RKO (cell line): ENCODE measurements around the gene NCR2.

Experiments used
- DNase-seq: peaks from one replicate; pipeline ENCODE4 v3.0.0-alpha.2; 2016; ENCODE audit warnings: low spot score

Gene NCR2

DNA sequence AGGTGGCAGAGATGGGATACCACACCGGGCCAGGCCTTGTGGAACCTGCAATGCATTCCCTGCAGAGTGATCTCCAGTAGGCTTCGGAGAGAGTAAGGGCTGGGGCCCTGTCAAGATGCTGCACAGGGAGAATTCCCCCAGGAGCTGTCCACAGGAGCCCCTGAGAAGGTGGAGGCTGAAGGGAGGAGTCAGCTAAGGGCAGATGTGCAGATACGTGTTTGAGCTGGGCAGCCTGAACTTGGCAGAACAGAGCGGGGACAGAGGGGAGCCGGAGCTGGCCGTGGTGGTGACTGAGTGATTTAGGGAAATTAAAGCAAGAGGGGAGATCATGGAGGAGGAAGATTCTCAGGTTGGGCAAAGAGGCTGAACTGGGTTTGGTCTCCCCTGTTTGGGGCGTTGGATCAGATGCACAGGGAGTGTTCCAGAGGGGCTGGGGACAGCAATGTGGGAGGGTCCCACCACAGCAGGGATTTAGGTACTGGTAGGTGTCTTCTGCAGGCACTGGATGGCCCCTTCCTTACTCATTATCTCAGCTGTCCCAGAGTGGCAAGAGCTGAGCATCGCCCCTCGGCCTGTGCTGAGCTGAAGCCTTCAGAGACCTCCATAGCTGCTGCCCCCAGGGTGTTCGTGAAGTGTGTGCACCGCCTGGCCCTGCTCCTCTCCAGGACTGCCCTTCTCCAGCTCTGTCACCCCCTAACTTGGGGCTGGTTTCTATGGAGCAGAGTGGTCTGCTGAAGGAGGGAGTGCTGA lies 3.8 kb upstream of the NCR2 start:
- no peak for DNase-seq

DNA sequence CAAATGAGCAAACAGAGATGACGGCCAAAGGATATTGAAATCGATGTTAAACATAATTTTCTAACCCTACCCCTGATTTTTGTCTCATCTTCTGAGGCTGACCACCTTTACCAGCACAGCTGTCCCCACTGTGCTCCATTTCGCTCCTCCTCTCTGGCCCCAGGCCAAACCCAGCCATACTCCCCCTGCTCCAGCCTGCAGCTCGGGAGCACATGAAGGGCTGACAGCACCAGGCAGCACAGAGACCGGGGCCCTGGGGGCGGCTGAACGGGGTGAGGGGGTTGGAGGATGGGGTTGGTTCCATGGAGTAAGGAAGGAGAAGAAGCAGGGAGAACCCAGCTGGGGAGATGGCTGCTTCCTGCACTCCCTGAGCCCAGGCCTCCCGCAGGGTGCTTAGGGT lies 3.2 kb upstream of the NCR2 start:
- no peak for DNase-seq

DNA sequence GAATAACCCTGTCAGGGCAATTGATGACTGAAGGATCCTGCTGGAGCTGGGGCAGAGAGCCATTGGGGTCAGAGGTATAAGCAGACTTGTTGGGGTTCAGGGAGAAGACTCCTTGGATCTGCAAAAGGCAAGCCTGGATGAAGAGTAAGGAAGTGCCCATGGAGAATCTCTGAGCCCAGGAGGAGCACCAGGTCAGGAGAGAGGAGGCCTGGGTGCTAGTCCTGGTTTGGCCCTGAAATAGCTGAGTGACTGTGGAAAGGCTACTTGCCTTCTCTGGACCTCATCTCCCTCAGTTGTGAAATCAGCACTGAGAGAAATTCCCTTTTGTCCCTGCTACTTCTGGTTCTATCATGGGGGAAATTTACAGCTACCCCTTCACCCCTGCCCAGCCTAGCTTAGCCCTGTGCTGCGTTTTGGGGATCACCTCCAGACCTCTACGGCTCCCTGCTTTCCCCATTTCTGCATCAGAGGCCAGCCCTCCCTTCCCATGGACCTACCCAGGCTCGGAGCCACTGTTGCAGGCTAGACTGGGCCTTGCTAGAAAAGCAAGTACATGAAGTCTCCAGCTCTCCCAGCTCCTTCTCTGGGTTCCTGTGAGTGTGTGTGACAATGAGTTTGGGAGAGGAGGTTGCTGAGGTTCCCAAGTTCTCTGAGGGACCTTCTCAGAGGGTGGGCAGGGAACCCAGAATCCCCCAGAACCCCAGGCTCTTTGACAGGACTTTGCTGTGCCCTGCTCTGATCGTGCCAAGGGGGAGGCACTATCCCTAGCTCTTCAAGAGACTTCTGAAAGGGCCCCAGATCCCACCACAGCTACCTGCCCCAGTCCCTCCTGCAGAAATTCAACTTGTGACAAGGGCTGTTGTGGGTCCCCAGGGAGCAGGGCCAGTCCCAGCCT lies 2.3 kb upstream of the NCR2 start:
- DNase-seq, result no peak

DNA sequence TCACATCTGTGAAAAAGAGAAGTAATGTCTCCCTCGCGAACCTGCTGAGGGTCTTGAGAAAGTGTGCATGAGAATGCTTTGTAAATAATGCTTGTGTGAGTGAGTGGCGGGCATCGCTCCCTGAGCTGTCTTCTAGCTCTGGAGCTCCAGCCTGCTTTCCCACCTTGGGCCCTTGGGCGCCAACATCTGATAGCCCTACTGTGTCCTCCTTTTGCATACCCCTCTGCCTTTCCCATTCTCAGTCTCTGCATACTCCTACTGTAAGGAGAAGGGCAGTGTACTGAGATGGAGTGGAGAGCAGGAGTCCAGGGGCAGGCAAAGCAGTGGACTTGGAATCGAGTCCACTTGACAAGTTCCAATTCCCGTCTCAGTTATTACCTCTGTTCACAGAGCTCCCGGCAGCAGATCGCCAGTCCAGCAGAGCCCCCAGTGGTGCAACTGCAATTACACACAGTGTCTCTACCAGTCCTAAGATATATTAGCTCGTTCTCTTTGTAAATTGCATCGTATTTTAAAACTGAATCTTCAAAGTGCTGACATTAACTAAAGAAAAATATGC lies 847 bp upstream of the NCR2 start:
- peak; percentile 8 for DNase-seq

DNA sequence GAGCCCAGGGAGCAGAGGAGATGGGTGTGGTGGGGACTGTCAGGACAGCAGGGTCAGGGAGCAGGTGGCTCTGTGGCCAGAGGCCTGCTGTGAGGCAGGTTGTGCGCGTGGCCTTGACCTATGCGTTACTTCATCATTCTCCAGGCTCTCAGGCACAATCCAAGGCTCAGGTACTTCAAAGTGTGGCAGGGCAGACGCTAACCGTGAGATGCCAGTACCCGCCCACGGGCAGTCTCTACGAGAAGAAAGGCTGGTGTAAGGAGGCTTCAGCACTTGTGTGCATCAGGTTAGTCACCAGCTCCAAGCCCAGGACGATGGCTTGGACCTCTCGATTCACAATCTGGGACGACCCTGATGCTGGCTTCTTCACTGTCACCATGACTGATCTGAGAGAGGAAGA lies 535 bp downstream of the NCR2 start:
- no peak for DNase-seq

DNA sequence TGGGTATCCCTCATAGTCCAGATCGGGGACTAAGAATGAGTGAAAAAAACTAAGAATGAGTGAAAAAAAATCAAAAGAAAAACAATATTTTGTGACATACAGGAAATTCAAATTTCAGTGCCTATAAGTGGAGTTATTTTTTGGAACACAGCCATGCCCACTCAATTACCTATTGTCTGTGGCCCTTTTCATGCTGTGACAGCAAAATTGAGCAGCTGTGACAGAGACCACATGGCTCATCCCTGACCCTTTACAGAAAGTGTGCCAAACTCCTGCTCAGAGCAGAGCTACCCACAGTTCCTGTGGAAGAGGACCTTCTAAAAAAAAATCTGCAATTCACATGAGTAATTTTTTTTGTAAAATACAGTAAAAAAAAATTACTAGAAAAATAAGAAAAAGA lies 1.4 kb downstream of the NCR2 start:
- no peak for DNase-seq

DNA sequence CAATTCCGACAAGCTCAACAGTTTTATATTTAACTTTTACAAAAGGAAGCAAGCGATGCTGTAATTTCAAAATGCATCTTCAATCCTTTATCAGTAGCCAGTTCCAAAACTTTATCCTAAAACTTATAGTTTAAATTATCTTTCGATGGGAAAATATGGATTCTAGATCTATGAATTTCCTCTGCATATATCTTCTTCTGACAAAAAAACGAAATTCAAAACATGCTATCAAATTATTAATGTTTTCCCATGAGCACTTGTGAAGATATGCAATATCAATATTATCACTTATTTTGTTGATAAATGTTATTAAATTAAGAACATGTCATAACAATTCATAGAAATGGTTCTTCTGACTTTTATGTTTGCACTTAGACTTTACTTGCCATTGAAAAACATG lies 2.3 kb downstream of the NCR2 start:
- no peak for DNase-seq

DNA sequence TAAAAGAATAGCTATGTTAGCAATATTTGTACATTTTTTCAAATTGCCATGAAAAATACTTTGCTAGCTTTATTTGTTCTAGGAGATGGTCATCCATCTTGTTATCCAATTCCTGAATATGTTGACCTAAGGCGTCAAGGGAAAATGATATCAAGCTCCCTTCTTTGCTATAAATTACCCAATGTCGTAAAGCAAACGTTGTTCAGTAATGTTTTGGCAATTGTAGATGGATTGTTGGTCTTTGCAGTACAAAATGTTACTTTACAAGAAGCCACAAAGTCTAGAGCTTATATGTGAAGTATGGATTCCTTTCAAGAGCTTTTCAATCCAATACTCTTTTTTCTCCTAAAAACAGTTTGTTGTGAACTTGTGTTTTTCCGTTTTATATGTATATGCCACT lies 3.3 kb downstream of the NCR2 start:
- DNase-seq, result no peak

DNA sequence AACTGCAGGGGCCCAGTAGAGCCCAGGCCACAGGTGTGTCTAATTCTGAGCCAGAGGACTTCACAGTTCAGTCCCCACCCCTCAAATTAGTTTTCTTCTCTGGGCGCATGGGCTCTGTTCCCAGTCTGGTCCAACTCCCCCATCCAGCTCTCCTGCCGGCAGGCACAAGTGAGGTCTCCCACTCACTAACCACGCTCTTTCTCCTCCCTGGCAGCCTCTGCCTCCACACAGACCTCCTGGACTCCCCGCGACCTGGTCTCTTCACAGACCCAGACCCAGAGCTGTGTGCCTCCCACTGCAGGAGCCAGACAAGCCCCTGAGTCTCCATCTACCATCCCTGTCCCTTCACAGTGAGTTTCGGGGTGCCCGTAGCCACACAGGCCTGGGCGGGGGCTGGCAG lies 6.2 kb downstream of the NCR2 start:
- DNase-seq, result no peak

DNA sequence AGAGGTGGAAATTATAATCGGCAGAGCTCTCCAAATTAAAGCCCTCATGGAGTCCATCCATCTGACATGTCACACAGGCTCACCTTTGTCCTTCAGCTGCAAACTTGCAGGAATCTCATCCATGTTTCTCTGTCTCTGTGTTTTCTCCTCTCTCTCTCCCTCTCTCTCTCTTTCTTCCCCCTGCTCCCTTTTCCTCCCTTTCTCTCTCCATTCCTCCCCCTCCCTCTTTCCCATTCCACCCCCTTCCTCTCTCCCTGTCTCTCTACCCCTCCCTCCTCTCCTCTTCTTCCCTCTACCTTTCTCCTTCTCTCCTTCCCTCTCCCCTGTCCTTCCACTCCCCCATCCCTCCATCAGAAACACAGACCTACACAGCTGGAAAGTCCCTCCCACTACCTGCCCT lies 6.8 kb downstream of the NCR2 start:
- no peak for DNase-seq

DNA sequence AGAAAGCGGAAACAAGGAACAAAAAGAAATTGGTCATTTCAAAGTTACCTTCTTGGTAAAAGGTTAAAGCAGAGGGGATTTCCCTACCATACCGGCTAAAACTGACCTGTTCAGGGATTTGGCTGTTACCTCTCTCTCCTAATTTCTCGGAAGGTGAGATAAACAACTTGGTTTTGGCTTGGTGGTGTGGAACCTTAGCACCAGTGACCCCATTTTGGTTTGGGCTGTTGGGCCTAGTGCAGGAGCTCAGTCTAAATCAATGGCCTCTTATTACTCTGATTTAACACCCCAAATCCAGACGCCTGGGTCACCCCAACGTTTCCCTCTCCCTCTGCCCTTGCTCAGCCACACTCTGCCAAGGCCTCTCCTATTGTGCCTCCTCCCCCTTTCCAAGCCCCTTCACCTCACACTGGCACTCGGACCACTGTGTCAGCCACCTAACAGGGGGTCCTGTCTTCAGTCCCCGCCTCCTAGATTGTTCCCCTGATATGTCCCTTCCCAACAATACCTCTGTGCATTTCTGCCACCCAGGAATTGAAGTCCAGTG lies 8.3 kb downstream of the NCR2 start:
- DNase-seq, result no peak

DNA sequence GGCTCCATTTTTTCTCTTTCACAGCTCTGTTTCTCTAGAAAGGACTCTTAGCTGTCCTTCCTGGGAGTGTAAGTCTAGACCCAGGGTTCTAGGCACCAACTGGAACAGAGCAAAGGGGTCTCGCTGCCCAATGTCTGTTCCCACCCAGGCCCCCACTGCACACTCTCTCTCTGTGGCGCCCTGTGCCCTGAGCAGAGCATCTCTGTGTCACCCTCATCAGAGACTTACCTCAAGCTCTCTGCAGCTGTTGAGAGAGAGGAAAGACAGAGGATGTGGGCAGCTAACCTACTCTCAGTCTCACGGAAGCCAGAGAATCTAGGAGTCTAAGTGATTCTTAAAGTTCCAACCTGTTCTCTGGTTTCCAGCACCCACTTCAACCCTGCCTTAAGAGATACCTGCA lies 9.5 kb downstream of the NCR2 start:
- DNase-seq, result no peak

DNA sequence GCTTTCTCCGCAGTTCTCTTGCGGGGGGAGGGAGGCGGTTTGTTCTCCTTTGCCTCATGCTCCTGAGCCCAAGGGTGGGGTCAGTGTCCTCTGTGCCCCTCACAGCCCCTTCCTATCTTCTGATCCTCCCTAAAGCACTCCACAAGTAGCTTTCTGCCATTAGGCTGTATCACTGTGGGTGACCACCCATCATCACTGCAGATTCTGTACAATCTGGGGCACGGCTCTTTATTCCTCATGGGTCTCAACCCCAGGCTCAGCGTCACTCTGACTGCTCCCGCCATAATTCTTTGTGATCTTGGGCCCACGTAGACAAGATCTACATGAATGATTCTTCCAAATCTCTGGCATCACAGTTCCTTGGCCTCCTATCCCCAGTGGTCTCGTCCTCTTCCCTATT lies 10.5 kb downstream of the NCR2 start:
- DNase-seq, result no peak

DNA sequence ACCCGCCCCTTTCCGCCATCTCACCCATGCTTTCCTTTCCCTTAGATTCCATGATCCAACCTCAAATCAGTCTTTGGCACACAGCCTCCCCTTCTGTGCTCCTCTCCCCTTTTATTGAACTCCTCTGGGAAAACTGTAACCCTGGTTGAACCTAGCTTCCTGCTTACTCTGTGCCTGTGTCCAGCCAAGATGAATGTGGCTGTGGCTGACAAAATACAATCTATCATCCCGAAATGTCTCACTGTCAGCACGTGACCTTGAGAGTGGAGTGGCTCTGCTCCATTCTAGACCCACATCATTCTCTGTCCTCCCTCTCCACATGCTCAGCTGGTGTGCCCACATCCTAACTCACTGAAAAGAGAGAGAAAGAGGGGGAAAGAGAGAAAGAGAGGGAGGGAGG lies 11.0 kb downstream of the NCR2 start:
- no peak for DNase-seq

DNA sequence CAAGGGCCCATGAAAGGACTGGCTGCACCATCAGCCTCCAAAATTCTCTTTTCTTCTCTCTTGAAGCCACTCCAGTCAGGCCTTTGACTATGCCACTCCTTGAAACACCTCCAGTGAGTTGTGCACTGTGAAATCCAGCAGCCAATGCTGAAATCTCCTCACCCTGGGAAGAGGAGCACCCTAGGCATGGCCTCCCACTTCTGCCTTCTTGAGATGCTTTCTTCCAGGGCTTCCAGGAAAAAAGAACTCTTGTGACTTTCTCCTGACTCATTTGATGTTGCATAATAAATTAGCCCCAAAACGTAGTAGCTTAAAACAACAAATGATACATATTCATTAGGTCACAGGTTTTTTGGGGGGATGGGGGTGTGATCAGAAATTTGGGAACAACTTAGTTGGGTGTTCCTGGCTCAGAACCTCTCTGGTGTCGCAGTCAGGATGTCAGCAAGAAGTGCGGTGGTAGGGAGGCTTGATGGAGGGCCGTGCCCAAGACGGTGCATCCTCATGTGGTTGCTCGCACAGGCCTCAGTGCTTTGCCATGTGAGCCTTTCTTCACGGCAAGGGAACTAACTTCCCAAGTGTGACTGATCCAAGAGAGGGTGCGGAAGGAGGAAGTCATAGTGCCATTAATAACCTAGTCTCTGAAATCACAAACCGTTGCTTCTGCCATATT lies 12.1 kb downstream of the NCR2 start:
- DNase-seq, result no peak

DNA sequence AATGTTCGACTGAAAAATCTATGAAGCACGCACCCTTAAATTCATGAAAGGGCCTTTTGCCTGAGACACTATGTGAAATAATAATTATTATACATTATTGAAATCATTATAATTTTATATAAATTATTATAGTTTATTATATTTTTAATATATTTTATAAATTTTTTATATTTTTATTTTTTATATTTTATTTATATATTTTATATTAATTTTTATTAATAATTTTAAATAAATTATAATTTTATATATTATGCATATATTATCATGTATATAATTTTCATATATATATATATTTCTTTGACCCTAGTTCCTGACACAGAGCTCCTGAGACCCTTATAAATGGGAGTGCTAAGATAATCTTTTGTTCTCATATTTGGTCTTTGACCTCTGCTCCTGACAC lies 13.5 kb downstream of the NCR2 start:
- DNase-seq, result no peak

DNA sequence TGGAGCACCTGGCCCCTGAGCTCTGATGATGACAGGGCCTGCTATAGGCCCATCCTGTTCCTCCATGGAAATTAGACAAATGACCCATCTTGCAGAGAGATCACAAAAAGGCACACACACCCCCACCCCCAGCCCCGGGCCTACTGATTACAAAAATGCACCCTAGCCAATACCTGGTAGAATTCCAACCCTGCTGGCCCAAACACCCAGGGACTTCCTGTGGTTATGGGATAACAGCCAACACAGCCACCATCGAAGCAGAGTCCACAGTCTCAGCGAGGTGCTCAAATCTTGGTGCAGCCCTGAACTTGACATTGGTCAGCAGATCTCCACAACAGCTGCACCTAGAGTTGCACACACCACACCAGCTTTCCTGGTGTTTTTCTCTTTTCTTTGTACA lies 17.0 kb downstream of the NCR2 start:
- no peak for DNase-seq

DNA sequence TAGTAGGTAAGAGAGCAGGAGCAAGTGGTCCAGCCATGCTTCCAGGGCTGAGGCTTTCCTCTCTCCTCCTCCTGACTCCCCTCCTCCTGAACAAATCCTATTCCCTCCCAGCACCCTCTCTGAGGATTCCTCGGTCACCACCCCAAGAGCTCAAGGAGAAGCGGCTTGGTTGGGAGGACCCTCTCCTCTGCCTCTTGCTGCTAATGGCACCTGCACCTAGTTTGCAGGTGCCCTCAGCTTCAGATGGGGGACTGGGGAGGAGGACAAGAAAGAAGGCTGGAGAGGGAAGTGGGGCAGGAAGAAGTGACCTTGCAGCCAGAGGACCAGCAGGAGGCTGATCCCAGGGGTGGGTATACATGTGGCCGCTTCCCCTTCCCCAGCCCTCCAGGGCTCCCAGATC lies 17.5 kb downstream of the NCR2 start:
- no peak for DNase-seq

DNA sequence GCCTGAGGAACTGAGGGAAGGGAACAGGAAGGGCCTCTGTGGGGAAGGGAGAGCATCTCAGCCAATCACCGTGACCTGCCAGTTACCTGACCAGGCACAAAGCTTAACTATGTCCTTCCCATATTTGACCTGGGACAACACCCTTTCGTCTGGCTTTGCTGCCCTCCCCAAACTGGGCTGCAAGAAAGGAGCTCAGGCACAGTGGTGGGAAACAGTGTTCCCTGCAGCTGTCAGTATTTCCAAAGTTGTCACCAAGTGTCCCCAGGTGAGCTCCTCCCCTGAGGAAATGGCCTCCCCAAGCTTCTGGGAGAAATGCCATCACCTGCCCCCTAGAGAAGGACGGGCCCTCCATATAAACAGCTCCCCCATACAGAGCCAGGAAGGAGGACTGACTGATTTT lies 17.9 kb downstream of the NCR2 start:
- no peak for DNase-seq

DNA sequence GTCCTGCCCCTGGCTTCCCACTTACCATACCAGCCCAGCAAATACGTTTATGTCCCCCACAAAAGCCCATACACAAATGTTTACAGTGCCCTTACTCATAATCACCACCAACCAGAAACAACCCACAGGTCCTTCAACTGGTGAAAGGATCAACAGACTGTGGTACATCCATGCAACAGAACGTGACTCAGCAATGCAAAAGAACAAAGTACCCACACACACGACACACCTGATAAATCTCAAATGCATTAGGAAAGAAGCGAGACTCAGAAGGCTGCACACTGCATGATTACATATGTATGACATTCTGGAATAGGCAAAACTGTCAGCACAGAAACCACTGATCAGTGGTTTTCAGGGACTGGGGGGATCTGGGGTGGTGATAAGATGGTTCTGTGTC lies 20.5 kb downstream of the NCR2 start:
- no peak for DNase-seq

DNA sequence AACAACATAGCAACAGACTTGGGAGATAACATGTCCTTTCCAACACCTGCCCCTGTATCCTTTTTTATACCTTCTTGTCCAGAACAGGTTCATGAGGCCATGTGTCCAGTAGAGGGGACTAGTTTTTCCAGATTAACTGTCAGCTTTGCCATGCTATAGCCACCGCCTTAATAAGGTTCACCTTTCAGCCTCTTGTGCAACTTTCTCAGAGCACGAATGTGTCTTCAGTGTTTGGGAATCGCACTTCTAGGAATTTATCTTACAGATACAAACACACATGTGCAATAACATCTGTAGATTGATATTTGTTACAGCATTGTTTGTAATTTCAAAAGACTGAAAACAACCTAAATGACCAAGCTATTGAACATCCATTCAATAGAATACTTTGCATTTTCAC lies 21.4 kb downstream of the NCR2 start:
- DNase-seq, result no peak

DNA sequence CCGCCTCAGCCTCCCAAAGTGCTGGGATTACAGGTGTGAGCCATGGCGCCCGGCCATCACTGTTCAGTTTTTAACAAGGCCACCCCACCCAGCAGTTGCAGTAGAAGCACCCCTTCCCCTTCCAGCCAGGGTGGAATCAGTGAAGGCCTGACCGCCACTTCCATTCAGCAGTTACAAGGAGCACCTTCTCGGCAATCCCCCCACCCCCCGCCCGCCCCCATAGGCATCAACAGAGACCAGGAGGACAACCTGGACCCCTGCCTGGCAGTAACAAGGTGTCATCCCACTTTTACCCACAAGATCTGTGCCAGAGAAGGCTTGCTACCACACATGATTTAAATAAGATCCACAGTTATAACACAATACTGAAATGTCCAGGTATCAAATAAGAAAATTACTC lies 23.1 kb downstream of the NCR2 start:
- no peak for DNase-seq
